Measurements from ENCODE around the gene USP7.
"Not testable (repeated sequence)": the region's sequence is repeated elsewhere in the genome, so short reads cannot be mapped to it uniquely, and the experiment has no call there.

The USP7 gene

GRCh38 chr16:8971416-8971815, 7.7 kb upstream of the USP7 start:
- DNase-seq = no peak

GRCh38 chr16:8969202-8969897, 5.6 kb upstream of the USP7 start:
- DNase-seq = not testable (repeated sequence)

- DNase-seq = not testable (repeated sequence)
Observed at GRCh38 chr16:8968054-8968453, 4.3 kb upstream of the USP7 start.

GRCh38 chr16:8967132-8967821, 3.6 kb upstream of the USP7 start:
- no peak for DNase-seq

GRCh38 chr16:8966817-8967131, 3.1 kb upstream of the USP7 start:
- no peak for DNase-seq

GRCh38 chr16:8964462-8964861, 756 bp upstream of the USP7 start:
- no peak for DNase-seq

GRCh38 chr16:8963010-8963820, 491 bp downstream of the USP7 start:
- no peak for DNase-seq

GRCh38 chr16:8962393-8963009, 1.2 kb downstream of the USP7 start:
- DNase-seq = no peak

- DNase-seq = no peak
Observed at GRCh38 chr16:8961811-8962390, 1.8 kb downstream of the USP7 start.

GRCh38 chr16:8960788-8961109, 3.0 kb downstream of the USP7 start:
- DNase-seq = no peak

GRCh38 chr16:8959921-8960787, 3.6 kb downstream of the USP7 start:
- DNase-seq = no peak

GRCh38 chr16:8958344-8959167, 5.2 kb downstream of the USP7 start:
- DNase-seq = no peak

GRCh38 chr16:8957509-8958157, 6.1 kb downstream of the USP7 start:
- DNase-seq = no peak

- no peak for DNase-seq
Observed at GRCh38 chr16:8957063-8957397, 6.7 kb downstream of the USP7 start.

GRCh38 chr16:8956265-8957062, 7.2 kb downstream of the USP7 start:
- DNase-seq = no peak

GRCh38 chr16:8955828-8956227, 7.9 kb downstream of the USP7 start:
- DNase-seq = no peak

- DNase-seq = no peak
Observed at GRCh38 chr16:8953064-8953463, 10.6 kb downstream of the USP7 start.

- no peak for DNase-seq
Observed at GRCh38 chr16:8952281-8952751, 11.4 kb downstream of the USP7 start.

GRCh38 chr16:8951447-8952280, 12.0 kb downstream of the USP7 start:
- DNase-seq = no peak
